ENCODE data around the gene SDHAF1.

DNA sequence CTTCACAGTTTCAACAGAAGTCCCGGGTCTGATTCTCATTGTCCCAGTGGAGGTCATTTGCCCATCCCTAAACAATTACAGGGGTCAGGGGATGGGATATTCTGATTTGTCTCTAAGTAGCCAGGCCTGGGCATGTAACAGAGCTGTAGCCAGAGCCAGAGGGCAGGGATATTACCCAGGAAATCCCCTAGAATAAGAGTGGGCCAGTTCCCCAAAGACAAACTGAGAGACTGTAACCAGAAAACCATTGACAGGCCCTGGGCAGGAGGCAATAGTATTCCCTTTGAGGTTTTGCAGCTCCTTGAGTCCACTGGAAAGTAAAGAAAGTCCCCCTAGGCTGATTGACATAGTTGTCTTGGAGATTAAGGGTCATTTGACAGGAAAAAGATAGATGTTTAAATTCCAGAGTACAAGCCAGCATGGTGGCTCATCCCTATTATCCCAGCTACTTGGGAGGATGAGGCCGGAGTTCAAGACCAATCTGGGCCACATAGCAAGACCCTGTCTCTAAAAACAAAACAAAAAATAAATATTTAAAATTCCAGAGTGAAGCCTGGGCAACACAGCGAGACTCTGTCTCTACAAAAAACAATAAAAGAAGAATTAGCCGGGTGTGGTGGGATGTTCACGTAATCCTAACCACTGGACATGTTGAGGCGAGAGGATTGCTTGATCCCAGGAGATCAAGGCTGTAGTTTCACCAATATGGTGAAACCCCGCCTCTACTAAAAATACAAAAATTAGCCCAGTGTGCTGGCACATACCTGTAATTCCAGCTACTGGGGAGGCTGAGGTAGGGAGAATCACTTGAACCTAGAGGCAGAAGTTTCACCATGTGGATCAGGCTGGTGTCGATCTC, 1.9 kb upstream of the SDHAF1 start:
- TF ChIP-seq, protein P1, sequence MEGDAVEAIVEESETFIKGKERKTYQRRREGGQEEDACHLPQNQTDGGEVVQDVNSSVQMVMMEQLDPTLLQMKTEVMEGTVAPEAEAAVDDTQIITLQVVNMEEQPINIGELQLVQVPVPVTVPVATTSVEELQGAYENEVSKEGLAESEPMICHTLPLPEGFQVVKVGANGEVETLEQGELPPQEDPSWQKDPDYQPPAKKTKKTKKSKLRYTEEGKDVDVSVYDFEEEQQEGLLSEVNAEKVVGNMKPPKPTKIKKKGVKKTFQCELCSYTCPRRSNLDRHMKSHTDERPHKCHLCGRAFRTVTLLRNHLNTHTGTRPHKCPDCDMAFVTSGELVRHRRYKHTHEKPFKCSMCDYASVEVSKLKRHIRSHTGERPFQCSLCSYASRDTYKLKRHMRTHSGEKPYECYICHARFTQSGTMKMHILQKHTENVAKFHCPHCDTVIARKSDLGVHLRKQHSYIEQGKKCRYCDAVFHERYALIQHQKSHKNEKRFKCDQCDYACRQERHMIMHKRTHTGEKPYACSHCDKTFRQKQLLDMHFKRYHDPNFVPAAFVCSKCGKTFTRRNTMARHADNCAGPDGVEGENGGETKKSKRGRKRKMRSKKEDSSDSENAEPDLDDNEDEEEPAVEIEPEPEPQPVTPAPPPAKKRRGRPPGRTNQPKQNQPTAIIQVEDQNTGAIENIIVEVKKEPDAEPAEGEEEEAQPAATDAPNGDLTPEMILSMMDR (IDR thresholded peaks at IDR 0.05; ENCODE audit: poor library complexity) = no peak
- TF ChIP-seq EZH2 (IDR thresholded peaks at IDR 0.05; ENCODE audit: borderline replicate concordance) (no peak), EZH2phosphoT487 (IDR thresholded peaks at IDR 0.05; ENCODE audit: low read depth, severe bottlenecking, unreplicated experiment) (no peak)
